Islet precursor cell (in vitro differentiated cells): ENCODE data around the gene FNDC3B.

Experiments used
- DNase-seq: peaks from one replicate; pipeline ENCODE4 v3.0.0-alpha.2; 2018

Gene FNDC3B

DNA sequence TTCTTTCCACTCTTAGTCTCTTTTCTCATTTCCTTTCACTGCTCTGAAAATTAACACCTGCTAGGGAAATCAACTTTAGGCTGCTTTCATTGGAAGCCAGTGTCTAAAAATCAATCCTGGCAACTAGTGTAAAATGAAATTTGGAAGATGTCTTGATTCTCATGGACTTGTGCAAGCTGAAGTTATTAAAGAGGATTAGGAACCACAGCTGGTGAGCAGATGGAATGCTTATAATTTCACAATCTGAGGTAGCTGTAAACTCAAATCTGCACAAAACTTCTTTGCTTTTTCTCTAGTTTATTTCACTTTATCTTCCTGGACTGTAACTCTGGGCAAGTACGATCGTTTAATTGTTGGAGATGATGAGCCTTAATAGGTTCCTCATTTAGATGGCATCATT is 233.3 kb downstream of the FNDC3B start:
- DNase-seq = no peak

DNA sequence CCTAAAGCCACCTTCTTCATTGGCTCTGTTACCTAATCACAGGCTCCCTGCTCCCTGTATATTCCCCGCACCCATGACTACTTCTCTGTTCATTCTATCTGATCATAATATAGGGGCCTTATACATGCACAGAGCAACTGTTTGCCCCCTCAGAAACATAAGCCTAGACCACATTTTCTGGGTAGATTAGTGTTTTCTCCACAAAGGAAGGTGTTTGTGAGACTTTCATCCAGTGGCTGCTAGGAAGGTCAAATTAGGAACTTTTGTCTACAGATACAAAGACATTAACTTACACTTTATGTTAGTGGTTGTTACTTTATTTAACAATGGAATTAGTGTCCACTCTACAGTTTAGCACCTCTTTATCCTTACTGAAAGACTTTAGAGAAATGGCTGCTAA is 234.0 kb downstream of the FNDC3B start:
- DNase-seq = no peak

DNA sequence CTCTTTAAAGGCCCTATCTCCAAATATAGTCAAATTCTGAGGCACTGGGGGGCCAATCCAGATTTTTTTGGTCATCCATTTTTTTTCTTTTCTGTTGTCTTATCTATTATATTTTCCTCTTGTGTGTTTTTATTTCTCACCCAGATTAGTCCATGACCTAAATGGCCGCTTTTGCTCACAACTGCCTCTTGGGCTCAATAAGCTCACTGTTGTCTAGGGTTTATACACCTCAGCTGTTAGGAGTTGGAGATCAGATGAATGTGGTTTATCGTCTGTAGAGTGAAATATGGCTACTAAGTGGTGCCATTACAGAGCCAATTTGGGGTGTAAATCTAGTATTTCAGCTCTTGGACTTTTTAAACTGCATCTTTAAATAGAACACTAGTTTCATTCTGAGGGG is 235.5 kb downstream of the FNDC3B start:
- DNase-seq = no peak

DNA sequence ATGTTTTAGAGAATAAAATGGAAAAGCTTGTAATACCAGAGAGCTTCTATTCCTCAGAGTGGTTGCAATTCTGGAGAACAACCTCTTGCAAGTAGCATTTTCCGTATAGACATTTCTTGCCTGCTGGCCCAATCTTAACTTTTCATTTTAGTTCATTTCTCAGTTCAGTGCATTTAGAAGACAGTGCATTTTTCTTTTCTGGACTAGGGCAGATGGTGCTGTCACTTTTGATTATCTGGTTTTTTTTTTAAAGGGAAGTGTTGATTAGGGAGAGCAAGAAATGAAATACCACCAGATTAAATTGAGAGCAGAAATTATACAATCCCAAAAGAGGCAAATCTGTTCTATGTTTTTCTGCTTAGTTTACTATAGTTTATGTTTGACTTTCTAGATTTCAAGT is 236.2 kb downstream of the FNDC3B start:
- DNase-seq = no peak

DNA sequence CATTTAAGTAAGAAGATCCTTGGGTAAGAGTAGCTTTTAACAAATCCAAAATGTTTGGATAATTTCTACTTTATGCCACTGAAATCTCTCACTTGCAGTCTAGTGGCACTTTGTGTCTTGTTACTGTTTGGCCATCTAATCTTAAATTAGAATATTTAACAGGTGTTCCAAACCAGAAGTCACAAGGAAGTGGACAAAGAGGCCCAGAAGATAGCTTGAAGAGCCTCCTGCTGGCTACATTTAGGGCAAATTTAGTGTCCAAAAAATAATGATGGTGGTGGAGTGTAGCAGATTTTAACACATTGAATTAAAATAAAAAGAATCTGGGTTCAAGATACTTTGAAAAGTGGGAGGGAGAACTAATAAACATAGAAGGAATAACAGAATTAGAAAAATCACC is 236.7 kb downstream of the FNDC3B start:
- no peak for DNase-seq

DNA sequence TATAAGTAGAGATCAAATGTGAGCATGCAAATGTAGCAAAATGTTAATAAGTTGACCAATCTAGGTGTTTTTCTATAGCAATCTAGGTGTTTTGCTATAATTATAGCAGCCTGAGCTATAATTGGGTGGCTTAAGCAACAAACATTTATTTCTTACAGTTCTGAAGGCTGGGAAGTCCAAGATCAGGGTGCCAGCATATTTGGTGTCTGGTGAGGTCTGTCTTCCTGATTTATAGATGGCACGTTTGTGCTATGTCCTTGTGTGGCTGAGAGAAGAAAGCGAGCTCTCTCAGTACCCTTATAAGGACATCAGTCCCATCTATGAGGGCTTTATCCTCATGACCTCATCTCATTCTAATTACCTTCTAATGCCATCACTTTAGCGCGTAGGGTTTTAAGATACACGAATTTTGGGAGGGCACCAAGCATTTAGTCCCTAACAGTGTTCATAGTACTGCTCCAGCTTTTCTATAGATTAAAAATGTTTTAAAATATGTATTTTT is 237.8 kb downstream of the FNDC3B start:
- DNase-seq = no peak

DNA sequence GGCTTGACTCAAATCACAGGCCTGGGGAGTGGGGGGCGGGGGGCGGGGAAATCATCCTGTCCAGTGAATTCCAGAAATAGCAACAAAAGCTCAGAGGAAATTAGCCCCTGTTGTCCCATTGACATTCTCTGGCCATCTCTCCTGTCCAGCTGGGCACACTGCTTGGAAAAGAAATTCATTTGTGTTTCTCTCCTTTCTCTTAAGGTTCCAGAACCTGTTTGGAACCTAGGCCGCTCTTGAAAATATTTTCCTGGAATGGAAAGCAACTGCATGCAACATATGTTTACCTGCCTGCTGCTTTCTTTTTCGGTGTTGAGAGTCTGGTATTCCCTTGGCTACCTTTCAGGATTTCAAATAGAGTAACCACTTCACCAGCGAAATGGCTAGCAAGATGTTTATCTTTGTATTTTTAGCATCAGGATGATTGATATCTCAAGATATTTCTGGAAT is 239.8 kb downstream of the FNDC3B start:
- DNase-seq = peak; percentile 75

DNA sequence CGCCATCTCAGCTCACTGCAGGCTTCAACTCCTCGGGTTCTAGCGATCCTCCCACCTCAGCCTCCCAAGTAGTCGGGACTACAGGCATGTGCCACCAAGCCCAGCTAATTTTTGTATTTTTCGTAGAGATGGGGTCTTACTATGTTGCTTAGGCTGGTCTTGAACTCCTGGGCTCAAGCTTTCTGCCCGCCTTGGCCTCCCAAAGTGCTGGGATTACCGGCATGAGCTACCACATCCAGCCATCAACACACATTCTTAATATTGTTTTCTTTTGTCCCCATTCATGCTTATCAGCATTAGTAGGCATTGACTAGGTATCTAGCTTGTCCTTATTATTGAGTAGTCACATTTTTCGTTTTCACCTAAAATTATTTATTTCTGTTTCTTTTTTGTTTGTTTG is 240.6 kb downstream of the FNDC3B start:
- no peak for DNase-seq

DNA sequence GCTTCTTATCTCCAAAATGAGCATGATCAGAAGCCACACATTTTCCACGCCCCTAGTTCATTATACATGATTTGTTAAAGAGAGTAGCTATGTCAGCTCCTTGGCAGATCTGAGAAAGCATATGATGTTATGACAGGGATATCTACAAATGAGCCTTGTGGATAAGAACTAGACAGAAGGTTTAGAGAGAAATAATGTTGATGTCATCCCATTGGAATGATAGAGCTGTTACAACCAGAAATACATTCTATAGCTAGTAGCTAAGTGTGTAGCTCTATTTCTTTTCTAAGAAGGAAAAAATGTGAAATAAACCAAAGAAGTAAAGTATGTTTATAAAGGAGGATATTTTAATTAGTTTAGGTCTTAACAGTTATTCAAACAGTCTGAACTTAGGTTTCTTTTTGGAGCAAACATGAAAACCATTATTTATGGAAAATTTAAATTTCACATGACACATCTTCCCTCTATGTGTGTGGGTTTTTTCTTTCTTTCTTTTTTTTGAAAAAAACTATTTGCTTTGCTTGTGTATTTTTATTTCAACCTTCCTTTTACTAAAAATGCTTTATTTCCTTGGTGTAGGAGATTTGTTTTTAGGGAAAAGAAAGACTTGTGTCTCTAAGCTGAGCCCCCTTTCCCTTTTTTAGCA is 241.2 kb downstream of the FNDC3B start:
- DNase-seq = no peak

DNA sequence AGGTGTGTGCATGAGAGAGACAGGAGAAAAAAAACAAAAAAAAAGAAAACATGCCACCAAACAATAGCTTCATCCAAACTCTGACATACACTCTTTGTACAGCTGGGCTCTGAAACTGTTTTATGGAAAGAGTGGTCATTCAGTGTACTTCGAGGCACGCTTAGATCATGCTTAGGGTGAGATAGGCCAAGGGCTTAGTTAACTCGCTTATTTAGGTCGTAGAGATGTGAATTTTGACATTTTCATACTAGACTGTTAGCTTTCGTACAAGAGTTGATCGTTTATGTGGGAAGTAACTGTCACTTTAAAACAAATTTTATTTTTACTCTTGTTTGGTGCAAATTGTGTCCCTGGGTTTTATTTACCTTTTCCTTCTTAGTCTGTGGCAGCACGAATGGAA is 242.5 kb downstream of the FNDC3B start:
- DNase-seq = no peak

DNA sequence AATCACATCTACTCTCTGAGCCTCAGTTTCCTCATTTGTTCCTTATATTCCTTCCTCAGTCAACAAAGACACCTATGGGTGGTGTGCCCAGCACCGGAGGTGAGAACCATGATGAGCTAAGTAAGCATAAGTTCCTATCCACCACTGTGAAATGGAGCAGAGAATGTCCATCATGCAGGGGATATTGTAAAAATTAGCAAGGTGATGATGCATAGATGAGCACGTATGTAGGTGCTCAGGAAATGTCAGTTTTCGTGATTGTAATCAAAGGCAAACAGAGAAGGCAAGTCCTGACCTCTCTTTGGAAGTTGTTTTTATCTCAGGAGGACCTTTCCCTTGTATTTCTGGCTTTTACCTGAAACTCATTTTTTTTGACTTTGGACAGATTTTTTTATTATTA is 243.5 kb downstream of the FNDC3B start:
- no peak for DNase-seq

DNA sequence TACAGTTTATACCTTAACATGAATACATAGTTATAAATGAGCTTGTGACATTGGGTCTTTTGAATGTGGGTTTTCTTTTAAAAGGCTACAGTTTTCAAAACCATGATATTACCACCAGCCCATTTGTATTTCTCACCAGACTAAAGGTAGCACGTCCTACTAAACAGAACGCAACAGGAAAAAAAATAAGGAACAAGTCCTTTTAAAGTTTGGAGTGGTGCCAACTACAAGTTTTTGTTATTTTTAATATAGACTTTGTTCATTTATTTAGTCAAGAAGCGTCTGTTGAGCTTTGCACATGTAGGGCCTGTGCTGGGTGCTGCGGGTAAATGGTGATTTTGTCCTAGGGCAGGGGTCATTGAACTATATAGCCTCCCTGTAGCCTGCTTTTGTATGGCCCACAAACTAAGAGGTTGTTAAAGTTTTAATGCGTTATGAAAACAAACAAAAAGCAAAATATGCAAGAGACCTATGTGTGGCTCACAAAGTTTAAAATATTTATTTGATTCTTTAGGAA is 244.5 kb downstream of the FNDC3B start:
- DNase-seq = no peak

DNA sequence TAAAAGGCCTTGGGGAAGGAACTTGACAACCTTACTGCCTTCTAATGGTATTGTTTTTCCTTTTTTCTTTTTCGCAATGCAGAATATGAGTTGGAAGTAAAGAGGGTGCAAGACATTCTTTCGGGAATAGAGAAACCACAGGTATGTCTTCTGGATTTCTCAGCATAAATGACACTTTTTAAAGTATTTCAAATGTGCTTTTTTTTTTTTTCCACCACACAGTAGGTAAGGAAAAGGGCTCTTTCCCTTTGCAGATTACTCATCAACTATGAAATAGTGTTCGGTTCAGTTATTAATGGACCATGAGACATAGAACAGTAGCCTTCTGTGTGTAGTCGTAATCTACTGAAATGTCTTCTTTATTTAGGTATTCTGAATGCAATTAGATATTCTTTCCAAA is 246.5 kb downstream of the FNDC3B start:
- no peak for DNase-seq

DNA sequence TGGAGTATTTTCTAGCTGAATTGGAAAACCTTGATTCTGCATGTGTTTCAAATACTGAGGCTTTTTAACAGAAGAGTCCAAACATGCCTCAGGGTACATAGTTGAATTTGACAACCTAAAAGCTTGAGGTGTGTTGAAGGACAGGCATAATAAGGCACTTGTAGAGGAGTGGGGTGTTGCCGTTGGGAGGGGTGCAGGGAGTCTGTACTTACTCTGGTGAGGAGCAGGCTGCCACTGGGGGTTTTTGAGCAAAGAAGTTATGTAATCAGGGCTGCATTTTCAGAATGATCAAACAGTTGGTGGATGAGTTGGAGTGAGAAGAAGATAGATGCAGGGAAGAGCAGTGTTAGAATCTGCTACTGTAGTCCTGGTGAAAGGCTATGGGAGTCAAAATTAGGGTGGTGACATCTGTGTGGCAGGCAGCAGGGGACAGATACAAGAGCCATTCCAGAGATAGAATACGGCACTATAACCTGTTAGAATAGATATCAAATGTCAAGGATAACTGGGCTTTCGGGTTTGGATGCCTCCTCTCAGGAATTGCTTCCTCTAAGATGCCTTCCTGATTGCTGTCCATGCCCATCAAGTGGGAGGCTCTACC is 247.3 kb downstream of the FNDC3B start:
- DNase-seq = no peak

DNA sequence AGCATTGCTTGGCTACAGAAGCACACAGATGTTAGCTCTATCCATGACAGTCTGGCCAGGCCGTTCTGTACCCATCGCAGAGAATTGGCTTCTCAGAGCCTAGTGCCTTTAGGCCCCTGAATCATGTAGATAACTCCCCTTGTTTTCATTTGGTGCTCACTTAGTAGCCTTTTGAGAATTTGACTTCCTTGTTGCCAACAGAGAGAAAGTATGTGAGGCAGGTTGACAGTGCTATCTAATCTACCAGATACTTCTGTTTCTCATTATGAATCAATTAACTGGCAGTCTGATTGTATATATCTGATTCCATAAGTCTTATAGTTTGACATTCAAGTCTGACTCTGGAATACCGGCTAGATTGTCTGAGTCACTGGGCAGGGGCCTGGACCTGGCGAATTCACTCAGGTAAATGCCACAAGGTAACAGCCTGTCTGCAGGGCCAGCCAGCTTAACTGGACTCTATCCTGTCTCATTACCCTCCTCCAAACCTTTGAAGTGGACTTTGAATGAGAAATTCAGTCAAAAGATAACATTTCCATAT is 248.6 kb downstream of the FNDC3B start:
- DNase-seq = no peak

DNA sequence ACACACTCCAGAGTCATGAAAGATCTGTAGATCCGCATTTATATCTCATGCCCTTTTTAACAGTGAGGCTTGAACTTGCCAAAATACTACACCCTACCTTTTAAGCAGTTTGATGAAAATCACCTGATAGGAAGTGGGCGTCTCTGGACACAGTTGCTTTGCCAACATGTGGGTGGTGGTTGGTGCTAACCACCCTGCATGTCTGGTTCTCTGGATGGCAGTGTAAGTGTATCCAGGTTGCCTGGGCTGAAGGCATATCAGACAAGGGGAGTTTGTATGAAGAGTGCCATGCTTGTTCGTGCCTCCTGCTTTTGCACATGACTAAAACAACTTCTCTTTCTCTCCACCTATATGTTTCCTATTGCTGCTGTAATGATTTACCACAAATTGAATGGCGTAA is 249.3 kb downstream of the FNDC3B start:
- no peak for DNase-seq

DNA sequence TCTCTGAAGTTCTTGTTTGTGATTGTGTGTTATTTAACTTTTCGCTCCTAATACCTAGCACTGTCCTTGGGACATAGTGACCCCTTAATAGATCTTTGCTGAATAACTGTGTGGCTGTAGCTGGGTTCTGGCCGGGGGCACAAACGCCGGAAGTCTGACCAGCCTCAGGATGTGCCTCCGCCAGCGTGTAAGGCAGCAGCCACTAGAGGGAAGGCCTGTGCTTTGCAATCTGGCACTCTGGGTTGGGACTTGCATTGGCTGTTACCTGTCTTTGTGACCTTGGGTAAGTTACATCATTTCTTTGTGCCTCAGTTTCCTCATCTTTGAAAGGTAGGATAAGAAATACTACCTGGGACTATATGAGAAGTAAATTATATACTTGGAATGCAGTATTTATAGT is 250.2 kb downstream of the FNDC3B start:
- DNase-seq = peak; percentile 65

DNA sequence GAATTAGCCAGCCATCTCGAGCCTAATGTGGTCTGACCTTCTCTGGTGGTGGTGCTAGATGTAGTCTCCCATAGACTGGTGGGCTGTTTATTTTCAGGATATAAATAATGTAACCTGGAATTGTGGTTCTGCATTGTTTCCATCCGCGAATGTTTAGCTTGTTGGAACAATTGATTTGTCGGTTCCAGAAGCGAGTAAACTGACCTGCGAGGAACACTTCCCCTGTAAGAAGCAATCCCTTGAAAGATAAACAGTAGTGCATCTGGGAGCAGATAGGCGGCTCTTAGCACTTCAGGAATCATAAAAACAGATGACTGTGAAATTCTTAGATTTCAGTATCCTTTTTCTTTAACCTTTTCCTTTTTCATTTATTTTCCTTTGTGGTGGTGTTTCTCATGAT is 251.1 kb downstream of the FNDC3B start:
- no peak for DNase-seq

DNA sequence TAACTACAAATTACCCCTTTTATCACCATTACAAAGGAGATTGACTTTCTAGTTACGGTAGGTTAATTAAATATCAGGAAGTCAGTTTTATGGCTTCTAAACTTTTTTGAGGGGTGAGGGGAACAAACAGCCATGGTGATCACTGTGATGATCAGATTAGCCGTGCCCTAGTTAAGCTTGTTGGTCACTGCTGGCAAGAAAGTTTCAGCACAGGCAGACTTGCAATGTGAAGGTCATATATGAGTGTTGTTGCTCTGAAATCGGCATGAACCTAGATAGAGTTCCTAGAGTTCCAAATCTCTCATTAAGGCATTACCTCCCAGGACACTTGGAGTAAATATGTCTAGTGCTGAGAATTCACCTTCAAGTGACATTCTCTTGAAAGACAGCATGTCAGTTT is 252.3 kb downstream of the FNDC3B start:
- no peak for DNase-seq

DNA sequence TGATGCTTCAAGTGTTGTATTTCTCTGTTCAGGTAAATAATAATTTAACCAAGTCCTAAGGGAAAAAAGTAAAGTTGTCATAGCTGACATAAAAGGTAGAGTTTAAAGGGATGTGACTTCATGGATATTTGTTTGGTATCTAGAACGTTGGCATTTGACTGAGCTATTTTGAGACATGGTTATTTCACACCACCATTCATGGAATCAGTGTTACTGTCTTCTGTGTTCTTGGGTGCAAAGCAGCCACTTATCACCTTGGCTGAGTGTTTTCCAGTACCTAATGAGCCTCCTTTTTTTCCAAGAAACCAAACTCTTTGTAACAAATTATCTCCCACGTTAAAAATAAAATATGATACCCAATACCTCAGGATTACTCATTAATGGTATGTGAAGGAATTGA is 253.0 kb downstream of the FNDC3B start:
- DNase-seq = no peak

DNA sequence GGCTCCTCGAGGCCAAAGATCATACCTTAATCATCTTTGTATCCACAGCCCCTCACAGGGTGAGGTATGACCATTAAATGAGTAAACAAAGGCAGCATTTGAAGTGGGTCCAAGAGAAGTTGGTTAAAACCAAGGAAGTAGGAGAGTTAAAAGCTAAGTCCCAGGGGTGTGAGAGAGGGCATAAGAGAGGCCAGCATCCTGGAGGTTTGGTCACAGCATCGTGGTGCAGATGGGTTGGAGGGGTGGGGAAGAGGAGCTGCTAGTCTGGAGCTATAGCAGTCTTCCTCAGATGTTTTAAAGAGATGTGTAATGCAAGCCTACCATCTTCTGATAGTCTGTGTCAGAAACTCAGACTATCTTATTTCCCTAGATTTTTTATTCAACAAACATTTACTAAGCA is 253.7 kb downstream of the FNDC3B start:
- no peak for DNase-seq

DNA sequence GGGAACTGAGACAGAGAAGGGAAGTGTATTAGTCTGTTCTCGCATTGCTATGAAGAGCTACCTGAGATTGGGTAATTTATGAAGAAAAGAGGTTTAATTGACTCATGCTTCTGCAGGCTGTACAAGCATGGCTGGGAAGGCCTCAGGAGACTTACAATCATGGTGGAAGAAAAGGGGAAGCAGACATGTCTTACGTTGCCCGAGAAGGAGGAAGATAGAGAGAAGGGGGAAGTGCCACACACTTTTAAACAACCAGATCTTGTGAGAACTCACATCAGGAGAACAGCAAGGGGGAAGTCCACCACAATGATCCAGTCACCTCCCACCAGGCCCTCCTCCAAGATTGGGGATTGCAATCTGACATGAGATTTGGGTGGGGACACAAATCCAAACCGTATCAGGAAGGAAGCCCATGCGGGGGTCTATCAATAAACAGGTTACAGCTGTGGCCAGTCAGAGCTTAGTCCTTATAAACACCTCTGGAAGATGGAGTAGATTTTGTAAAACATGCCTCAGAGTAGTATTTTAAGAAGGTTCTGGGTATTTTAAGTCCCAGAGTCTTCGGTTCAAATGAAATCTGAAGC is 254.9 kb downstream of the FNDC3B start:
- no peak for DNase-seq

DNA sequence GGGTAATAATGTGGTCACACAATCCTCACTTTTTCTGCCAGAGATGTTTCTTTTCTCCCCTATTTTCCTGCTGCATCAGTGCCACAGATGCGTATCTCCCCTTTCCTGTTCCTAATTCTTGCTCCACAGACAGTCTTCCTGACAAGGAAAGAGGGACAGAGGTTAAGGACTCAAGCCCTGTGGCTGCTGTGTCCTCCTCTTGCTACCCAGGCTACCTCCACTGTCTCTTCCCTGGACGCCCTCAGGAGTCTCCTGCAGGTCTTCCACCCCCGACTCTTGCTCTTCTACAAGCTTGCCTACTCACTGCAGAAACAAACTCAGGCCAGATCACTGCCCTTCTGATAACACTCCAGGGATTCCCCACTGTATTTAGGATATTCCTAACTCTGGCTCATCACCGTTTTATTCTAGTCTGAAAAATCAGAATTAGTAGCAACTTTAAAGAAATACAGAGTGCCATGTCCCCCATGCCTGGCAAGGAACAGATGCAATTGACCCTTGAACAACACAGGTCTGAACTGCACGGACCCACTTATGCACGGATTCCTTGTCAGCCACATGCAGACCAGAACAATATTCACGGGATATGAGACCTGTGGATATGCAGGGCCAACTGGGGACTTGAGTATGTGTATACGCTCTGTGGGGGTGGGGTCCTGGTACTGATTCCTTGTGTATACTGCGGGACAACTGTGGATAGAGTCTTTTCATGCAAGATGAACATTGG is 257.0 kb downstream of the FNDC3B start:
- no peak for DNase-seq

DNA sequence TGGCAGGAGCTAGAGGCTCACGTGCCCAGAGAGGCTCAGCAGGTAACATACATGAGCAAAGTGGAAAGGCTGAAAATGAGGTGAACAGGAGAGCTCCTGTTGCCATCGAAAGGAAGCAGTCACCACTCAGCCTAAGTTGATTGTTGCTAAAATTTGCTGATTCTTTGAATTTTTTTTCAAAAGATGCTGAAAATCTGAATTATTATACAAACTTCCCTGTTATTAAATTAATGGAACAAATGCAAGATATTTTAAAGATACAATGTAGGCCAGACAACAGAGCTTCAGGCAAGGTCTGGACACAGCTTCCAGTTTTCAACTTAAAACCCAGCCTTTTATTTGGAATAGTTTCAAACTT is 257.6 kb downstream of the FNDC3B start:
- DNase-seq = no peak
